NCI-H1092 (cell line): ENCODE measurements around the gene NOS1AP.
A peak's percentile ranks its signal among the peaks of the same experiment; 100 is the strongest.
"Not testable (repeated sequence)": the region's sequence is repeated elsewhere in the genome, so short reads cannot be mapped to it uniquely, and the experiment has no call there.

Source experiments
- DNase-seq: peaks from one replicate; lab custom pipeline; 2025; lab: John Stamatoyannopoulos, UW

Gene NOS1AP

GRCh38 chr1:162195567-162195966, 126.1 kb downstream of the NOS1AP start:
- no peak for DNase-seq

GRCh38 chr1:162196387-162196786, 126.9 kb downstream of the NOS1AP start:
- no peak for DNase-seq

GRCh38 chr1:162197041-162197531, 127.6 kb downstream of the NOS1AP start:
- no peak for DNase-seq

- no peak for DNase-seq
Observed at GRCh38 chr1:162197615-162198421, 128.3 kb downstream of the NOS1AP start.

GRCh38 chr1:162200096-162200847, 130.8 kb downstream of the NOS1AP start:
- DNase-seq = no peak

- not testable (repeated sequence) for DNase-seq
Observed at GRCh38 chr1:162201062-162201461, 131.6 kb downstream of the NOS1AP start.

- no peak for DNase-seq
Observed at GRCh38 chr1:162204129-162204822, 134.8 kb downstream of the NOS1AP start.

GRCh38 chr1:162204823-162205155, 135.3 kb downstream of the NOS1AP start:
- no peak for DNase-seq

- peak; percentile 6 for DNase-seq
Observed at GRCh38 chr1:162206300-162206699, 136.8 kb downstream of the NOS1AP start.

GRCh38 chr1:162206749-162207635, 137.5 kb downstream of the NOS1AP start:
- DNase-seq = peak; percentile 85

GRCh38 chr1:162207862-162208261, 138.4 kb downstream of the NOS1AP start:
- DNase-seq = no peak

- no peak for DNase-seq
Observed at GRCh38 chr1:162210196-162210595, 140.7 kb downstream of the NOS1AP start.

- no peak for DNase-seq
Observed at GRCh38 chr1:162212713-162213112, 143.2 kb downstream of the NOS1AP start.

- no peak for DNase-seq
Observed at GRCh38 chr1:162213281-162213912, 143.9 kb downstream of the NOS1AP start.

- no peak for DNase-seq
Observed at GRCh38 chr1:162214202-162214601, 144.7 kb downstream of the NOS1AP start.

- no peak for DNase-seq
Observed at GRCh38 chr1:162215902-162216301, 146.4 kb downstream of the NOS1AP start.

- no peak for DNase-seq
Observed at GRCh38 chr1:162216604-162217003, 147.1 kb downstream of the NOS1AP start.

- DNase-seq = no peak
Observed at GRCh38 chr1:162217706-162218105, 148.2 kb downstream of the NOS1AP start.

GRCh38 chr1:162218546-162218945, 149.1 kb downstream of the NOS1AP start:
- no peak for DNase-seq

GRCh38 chr1:162218975-162219374, 149.5 kb downstream of the NOS1AP start:
- DNase-seq = peak; percentile 35

- DNase-seq = no peak
Observed at GRCh38 chr1:162219461-162219860, 150.0 kb downstream of the NOS1AP start.
